ENCODE results near the gene CELSR3. TPM values are rescaled to one million over a fixed set of nuclear protein-coding genes. Genes with fewer than 3 reads are reported as not detected.

CELSR3 gene
- total RNA-seq, 1 donor, result 0.81 TPM

DNA sequence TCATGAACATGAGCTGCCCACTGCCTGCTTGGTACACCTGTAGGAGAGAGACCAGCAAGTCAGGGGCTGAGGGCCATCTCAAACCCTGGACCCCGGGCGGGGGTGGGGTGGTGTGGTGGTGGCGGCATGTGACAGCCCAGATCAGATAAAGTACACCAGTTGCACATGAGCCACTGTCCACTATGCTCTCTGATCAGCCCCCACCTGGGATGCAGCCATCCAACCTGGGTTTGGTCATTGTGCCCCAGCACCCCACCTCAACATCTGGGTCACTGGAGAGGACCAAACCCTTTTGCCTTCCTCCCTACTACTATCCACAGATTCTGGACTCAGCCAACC is 26.0 kb upstream of the CELSR3 start:
- H3K4me3 ChIP-seq (ENCODE audit: low read depth, low read length), result no peak overlapping the region
- no peak for DNase-seq (ENCODE audit: low read depth)
- TF ChIP-seq, protein P1, sequence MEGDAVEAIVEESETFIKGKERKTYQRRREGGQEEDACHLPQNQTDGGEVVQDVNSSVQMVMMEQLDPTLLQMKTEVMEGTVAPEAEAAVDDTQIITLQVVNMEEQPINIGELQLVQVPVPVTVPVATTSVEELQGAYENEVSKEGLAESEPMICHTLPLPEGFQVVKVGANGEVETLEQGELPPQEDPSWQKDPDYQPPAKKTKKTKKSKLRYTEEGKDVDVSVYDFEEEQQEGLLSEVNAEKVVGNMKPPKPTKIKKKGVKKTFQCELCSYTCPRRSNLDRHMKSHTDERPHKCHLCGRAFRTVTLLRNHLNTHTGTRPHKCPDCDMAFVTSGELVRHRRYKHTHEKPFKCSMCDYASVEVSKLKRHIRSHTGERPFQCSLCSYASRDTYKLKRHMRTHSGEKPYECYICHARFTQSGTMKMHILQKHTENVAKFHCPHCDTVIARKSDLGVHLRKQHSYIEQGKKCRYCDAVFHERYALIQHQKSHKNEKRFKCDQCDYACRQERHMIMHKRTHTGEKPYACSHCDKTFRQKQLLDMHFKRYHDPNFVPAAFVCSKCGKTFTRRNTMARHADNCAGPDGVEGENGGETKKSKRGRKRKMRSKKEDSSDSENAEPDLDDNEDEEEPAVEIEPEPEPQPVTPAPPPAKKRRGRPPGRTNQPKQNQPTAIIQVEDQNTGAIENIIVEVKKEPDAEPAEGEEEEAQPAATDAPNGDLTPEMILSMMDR (IDR thresholded peaks at IDR 0.05; ENCODE audit: insufficient read depth, low read length), result no peak

DNA sequence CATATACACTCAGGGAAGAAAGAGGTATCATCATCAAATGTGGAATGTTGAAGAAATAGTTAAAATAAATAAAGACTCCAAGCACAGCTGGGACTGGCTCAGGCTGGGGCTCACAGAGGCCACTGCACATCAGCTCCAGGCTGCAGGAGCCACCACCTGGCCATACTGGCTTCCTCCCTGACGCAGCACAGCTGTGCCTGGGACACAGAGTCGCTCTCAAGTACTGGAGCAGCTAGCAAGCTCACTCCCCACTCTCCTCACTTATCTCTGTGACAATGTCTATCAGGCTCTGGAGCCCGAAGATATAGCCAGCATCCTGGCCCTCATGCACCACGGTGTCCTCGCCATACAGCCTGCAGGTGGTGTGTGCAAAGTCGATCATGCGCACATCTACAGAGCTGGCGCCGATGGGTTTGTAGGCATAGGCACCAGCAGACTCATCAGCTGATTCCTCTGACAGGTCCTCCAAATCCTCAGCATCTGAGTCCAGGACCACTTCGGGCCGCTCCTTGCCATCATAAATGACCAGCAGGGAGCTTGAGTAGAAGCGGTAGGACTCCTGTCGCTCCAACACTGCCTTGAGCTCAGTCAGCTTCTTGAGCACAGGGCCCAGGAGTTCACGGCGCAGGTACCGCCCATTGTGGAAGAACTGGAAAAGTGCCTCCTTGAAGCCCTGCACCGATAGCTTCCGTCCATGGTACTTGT is 25.5 kb upstream of the CELSR3 start:
- TF ChIP-seq, protein P1 (IDR thresholded peaks at IDR 0.05; ENCODE audit: insufficient read depth, low read length), result no peak
- H3K4me3 ChIP-seq (ENCODE audit: low read depth, low read length), result no peak overlapping the region
- DNase-seq (ENCODE audit: low read depth), result no peak

DNA sequence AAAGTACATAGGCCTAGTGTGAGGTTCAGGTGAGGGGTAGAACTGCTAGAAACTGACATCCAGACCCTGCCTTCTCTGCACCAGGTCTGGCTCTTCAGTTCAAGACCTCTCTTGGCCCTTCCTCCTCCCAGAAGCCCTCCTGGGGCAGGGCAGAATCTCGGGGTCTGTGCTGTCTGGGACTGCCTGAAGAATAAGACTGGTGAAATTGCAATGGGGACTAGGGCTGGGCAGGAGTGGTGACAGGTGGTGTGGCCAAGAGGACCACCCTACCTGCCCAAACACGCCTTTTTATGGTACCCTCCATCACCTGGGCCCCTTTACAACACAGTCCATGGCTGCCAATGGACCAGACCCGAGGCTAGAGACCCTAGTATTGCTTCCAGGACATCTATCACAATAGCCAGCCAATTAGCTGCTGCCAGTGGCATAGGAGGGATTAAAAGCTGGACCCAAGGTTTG is 24.6 kb upstream of the CELSR3 start:
- TF ChIP-seq, protein P1 (IDR thresholded peaks at IDR 0.05; ENCODE audit: insufficient read depth, low read length), result no peak
- no peak for DNase-seq (ENCODE audit: low read depth)
- no peak overlapping the region for H3K4me3 ChIP-seq (ENCODE audit: low read depth, low read length)

DNA sequence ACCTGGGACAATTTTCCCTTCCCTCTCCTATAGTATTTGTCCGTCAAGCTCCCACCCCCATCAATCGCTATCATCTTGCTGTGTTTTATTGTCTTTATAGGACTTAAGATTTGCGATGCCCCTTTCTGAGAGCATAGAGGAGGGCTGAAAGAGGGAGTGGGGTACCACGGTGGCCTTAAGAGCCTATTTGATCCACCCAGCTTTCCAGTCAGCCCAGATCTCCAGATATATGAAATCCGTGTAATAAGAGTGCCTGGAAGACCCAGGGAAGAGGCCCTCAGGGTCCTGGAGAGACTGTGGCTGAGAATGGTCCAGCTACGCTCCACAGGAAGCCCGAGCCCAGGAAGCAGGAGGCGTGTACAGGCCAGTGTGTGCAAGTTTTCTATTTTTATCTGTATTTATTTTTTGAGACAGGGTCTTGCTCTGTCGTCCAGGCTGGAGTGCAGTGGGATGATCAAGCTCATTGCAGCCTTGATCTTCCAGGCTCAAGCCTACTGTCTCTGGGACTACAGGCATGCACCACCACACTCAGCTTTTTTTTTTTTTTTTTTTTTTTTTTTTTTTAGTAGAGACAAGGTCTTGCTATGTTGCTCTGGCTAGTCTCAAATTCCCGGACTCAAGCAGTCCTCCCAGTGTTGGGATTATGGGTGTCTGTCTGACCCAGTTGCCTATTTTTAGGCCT is 24.0 kb upstream of the CELSR3 start:
- TF ChIP-seq, protein P1 (IDR thresholded peaks at IDR 0.05; ENCODE audit: insufficient read depth, low read length), result no peak
- no peak for DNase-seq (ENCODE audit: low read depth)
- H3K4me3 ChIP-seq (ENCODE audit: low read depth, low read length), result no peak overlapping the region

DNA sequence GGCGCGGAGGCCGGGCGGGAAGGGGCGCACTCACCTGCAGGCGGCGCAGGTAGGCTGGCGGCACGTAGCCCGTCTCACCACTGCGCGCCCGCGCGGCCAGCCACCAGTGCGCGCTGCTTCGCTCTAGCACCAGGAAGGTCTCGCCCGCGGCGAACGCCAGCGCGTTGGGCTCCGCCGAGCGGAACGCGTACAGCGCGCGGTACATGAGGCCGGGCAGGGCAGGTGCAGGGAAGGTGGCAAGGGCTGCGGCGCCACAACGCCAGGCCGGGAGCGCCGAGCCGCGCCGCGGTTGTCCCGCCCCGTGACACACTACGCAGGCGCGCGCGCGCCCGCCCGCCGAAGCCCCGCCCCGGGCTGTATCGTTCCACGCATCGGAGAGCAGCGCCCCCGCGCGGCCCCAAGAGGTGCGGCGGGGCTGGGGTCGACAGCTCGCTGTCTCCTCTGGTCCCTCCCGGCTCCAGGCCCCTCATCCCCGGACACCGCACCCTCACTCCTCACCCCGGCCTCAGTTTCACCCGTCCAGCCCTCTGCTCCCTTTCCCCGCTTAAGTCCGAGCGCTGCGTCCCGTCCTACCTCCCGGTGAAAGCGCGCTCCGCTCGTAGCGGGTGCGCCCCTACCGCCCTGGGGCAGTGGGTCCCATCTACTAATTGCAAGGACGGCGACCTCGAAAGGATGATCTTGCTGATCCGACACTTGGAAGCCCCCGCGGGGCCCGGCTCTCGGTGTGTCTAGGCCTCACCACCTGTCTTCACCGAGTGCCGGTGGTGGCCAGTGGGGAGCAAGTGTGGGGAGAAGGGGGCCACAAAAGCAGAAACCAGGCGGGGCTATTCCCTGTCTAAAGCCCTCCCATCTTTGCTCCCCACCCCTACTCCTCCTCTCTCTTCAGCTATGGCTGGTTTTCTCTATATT is 23.2 kb upstream of the CELSR3 start, which contains the start of gene NCKIPSD:
Gene NCKIPSD (minus strand): TSS at position 313 of the 909 bp plus-strand sequence. CDS start 108 bp downstream, at position 205.
- TF ChIP-seq, protein P1 (IDR thresholded peaks at IDR 0.05; ENCODE audit: insufficient read depth, low read length), result peak; percentile 80
- DNase-seq (ENCODE audit: low read depth), result peak; percentile 70
- H3K4me3 ChIP-seq (ENCODE audit: low read depth, low read length), result peak within 1 kb of the TSS; percentile 98

DNA sequence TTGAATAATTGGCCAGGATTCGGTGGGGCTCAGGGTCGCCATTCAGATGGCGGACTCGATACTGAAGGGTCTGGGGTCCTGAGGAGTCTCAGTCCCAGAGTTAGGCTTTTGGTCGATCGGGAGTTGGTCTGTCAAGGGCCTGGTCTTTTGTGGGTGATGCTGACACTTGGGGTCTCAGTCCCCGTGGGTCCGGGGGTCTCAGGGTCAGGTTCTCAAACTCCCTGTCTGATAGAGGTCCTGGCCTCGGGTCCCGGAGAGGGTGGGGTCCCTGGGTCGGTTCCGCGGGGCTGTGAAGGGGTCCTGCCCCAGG is 22.6 kb upstream of the CELSR3 start:
- DNase-seq (ENCODE audit: low read depth), result no peak
- TF ChIP-seq, protein P1 (IDR thresholded peaks at IDR 0.05; ENCODE audit: insufficient read depth, low read length), result peak; percentile 33
- H3K4me3 ChIP-seq (ENCODE audit: low read depth, low read length), result peak overlapping the region; percentile 98
